HEK293T (cell line): ENCODE data around the gene TMEM132D.

Experiments used
- CTBP1 ChIP-seq: fragments of 450-650 bp; IDR thresholded peaks from 2 replicates; pipeline ENCODE4 v1.6.1; 2016; ENCODE audit warnings: borderline replicate concordance
- FOXK2 ChIP-seq: fragments of 450-650 bp; IDR thresholded peaks from 2 replicates; pipeline ENCODE4 v1.6.1; 2016; ENCODE audit warnings: mild to moderate bottlenecking
- FOXM1 ChIP-seq: fragments of 450-650 bp; IDR thresholded peaks from 2 replicates; pipeline ENCODE4 v1.6.1; 2017; ENCODE audit warnings: mild to moderate bottlenecking, borderline replicate concordance
- L3MBTL2 ChIP-seq: fragments of 450-650 bp; conservative IDR thresholded peaks from 2 replicates; pipeline ENCODE4 v1.6.1; 2016; ENCODE audit warnings: mild to moderate bottlenecking
- SUZ12 ChIP-seq: fragments of 450-650 bp; IDR thresholded peaks from 2 replicates; pipeline ENCODE4 v1.6.1; 2016; ENCODE audit warnings: mild to moderate bottlenecking
- TARDBP ChIP-seq: fragments of 450-650 bp; IDR thresholded peaks from 2 replicates; pipeline ENCODE4 v1.6.1; 2016

GRCh38 chr12:129909051-129910020 lies 5.5 kb upstream of the TMEM132D start:
- TF ChIP-seq CTBP1 (no peak), TARDBP (no peak), FOXK2 (no peak), L3MBTL2 (no peak), SUZ12 (no peak), FOXM1 (no peak)
